GM21737 (cell line): ENCODE results near the gene CAPN13.

ENCODE experiments used
- ATAC-seq: cut with Tn5 transposase; IDR thresholded peaks from one replicate; pipeline ENCODE4 v1.9.1; 2021; ENCODE audit warnings: mild to moderate bottlenecking, moderate library complexity; ENCODE audit not compliant: unreplicated experiment

CAPN13 gene

DNA sequence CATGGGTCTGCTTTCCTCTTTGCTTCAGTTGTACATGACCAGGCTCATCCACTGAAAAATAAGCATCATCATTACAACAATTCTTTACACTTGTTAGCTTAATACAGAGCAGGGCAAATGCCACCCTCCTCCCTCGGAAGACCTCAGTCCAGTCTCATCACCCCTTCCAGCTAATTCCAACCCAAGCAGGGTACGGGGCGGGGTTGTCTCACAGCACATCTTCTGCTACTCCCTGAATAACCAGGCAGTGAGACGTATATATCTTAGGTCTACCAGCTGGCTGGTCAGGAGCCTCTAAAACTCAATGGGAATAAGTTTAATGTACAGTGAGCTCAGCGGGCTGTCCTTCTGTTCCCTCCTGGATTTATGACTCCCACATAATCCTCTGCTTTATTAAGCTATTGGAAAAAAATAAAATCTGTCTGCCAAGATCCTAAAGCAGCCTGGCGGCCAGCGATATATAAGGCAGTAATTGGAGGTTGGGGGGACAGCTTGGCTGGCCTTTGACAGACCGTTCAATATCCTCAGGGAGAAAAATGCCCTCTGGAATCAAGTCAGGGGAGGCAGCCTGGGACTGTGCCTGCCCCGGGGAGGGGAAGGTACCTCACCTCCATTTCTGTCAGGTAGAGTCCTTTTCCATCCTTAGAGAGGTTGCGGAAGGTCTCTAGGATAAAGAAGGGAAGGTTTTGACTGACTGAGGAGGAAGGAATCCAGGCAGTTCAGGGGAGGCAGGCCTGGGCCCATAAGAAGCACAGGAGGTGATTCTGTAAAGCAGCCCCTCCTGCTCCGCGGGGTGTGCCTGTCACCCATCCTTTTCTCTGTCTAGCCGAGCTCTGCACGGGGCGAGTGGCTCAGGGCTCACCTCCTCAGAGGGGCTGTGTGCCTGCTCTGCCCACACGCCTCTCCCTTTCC lies 76.3 kb downstream of the CAPN13 start:
- no peak for ATAC-seq

- no peak for ATAC-seq
These were observed 78.2 kb downstream of the CAPN13 start for GRCh38 chr2:30729031-30729430.

- no peak for ATAC-seq
These were observed 84.1 kb downstream of the CAPN13 start for GRCh38 chr2:30722936-30723725.

GRCh38 chr2:30721668-30722647 lies 85.3 kb downstream of the CAPN13 start:
- ATAC-seq, result no peak

DNA sequence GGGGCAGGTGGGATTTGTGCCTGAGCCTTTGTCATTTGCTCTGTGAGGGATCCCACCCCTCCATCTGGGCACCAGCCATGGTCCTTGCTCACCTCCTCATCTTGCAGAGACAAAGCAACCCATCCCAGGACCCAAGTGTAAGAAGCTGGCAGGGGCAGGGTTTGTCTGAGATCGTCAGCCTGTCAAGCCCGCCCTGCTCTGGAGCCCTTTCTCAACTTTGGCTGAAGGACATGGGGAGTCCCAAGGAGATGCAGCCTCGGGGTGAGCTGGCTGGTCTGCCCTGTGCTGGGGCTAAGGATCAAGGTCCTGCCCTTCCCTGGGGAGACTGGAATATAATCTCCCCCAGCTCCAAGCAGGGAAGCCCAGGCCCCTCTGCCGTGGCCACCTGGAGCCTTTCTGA lies 86.0 kb downstream of the CAPN13 start:
- no peak for ATAC-seq

- no peak for ATAC-seq
These were observed 90.1 kb downstream of the CAPN13 start for GRCh38 chr2:30717081-30717650.

DNA sequence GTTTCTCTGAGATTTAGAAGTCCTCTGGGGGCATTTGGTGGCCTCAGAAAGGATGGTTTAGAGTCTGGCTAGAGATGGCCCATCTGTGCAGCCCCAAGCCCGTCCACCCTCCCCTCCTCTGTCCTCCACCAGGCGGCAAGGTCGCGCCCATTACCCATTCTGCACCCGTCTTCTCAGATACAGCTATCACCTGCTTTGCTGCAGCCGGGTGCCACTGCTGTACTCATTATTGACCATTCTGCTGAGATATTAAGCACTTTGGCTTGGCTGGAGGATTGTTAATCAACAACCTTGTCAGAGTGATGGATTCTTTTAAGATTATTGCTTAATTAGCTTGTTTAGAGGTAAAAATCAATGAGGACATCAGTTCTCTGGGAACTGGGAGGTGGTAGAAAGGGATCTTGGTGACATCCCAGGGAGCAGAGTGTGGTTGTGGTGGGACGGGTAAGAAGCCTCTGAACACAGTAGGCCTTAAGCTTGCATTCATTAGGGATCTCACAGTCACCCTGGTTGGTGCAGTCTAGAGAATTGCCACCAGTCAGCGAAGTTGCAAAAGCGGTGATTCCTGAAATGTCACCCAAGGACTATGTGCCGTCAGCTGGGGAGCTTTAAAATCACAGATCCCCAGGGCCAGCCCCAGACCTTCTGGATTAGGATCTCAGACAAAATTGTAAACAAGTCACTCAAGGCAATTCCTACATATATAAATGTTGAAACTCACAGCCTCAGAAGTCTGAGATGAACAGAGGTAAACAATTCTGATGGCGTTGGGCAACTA lies 90.9 kb downstream of the CAPN13 start:
- no peak for ATAC-seq

DNA sequence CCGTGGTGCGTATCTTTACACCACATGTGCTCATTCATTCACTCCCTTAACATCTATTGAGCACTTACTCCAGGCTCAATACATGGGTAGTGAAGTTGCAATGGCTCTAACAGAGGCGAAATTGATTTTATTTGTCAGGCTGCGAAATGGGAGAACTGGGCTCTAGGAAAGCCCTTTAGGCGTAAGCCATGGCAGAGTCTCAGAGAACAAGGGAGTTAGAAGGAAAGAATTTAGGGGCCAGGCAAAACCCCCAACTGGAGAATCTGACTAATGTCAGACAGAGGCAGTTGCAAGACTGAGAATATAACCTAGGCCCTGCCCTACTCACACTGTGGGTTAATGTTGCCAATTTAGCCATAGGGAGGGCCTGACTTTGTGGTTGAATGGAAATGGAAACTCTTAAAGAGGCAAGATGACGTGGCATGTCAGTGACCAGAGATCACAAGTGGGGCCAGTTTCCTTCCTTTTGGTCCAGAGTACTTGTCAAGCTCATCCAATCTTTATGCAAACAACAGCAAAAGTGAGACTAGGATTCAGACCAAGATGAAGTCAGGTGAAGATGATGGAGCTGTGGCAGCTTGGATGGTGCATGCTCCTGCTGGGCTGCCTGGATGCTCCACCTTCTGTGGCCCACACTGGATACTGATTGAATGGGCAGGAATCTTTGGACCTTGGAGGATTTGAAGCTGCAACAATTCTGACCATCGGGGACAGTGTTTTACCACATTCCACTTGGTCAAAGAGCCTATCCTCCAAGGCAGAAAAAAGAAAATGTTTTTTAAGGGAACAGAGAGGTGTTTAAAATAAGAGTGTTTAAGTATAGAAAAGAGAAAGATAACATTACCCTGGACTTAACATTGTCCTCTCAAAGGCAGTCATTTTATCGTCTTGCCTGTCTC lies 92.2 kb downstream of the CAPN13 start:
- no peak for ATAC-seq

DNA sequence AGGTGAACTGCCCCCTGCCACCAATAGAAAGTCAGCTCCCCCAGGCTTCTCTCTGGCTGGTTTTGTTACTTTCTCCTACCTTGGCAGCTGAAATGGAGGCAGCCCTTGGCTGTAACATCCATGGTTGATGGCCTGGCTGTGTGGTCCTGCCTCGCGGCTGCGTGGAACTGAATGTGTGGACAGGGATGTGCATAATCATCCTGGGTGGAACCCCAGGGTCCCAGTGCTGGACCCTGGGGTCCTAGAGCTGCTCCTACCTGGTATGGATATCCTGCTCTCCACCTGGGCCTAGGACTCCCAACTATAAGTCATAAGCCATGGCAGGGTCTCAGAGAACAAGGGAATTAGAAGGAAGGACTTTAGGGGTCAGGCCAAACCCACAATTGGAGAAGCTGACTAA lies 93.5 kb downstream of the CAPN13 start:
- ATAC-seq, result no peak

DNA sequence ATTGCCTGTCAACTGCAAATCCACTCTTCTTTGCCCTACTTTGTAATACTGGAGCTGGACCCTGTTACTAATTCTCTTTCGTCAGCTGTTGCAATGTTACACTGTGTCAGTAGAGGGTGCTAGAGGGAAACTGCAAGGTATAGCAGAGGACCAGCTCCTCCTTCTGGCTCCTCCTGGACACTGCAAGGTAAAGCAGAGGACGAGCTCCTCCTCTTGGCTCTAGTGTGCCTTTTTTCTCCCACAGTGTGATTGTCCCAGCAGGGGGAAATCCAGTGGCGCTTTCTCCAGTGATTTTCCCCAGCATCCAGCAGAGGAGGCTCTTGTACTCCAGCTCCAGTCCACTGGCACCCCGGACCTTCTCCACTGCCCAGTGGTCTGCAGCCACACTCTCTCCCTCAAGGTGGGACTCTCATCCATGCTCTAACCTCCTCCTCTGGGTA lies 95.6 kb downstream of the CAPN13 start:
- ATAC-seq, result peak; percentile 76

GRCh38 chr2:30710461-30710860 lies 96.8 kb downstream of the CAPN13 start:
- ATAC-seq, result no peak

GRCh38 chr2:30710016-30710415 lies 97.2 kb downstream of the CAPN13 start:
- no peak for ATAC-seq

DNA sequence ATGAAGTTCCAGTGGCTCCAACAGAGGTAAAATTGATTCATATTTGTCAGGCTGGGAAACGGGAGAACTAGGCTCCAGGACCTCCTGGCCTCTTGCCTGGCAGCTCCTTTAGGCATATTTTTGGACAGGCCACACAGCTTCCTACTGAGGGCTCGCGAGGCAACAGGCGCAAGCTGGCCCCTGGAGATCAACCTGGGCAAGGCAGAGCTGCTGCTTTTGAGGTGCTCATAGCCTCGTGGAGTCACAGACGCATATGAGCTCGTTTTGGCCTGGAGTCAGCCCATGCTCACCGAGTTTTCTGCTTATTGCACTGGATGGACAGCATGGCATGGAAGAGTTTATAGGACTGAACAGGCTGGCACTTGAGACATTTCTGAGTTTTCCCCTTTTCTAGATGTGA lies 97.7 kb downstream of the CAPN13 start:
- ATAC-seq, result no peak

DNA sequence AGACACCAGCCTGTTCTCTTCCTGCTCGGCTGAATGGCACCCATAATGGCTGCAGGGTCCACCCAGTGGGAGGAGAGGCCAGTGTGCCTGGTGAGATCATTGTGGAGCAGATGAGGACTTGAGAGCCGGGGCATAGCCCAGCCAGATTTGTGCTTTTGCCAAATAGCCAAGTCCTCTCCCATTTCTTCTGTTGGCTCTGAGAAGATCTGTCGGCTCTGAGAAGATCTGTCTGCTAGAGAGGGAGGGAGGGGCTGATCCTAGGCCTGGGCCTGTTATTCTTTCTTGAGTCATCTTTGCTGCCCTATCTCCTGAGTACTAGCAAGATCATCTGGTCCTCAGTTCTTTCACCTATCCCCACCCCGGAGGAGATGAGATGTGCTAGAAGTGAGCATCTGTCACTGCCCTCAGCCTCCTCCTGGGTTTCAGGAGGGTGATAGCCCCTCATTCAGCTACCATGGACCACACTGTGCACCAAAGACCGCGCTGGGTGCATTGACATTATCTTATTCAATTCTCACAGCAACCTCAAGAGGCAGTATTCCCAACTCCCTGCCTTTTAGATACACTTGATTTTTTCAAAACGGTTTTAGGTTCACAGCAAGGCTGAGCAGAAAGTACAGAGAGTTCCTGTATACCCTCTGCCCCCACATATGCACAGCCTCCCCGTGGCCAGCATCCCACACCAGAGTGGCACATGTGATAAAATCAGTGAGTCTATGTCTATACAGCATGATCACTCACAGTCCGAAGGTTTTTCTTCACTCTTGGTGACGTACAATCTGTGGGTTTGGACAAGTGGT lies 98.6 kb downstream of the CAPN13 start:
- no peak for ATAC-seq

DNA sequence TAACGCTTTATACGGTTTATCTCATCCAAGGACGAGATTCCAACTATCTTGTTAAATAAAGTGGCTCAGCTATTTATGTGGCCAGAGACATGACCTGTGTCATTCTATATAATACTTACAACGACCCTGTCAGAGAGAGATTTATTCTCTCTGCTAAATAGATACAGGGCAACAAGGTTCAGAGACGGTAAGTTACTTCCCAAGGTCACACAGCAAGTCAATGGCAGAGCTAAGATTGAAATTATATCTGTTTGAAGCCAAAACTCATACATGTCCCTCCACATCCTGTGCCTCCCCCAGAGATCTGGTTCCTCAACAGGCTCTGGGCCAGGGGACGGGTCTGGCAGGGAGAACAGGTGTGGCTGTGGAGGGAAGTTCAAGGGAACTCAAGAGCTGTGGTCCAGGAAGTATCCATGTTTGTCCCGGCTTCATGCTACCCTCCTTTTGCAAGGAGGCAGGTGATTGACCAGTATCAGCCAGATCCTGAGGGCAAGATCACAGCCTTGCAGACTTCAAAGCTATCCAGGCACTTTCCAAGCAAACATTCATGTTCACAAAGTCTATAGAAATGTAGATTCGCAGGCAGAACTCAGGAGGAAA lies 99.8 kb downstream of the CAPN13 start:
- ATAC-seq, result no peak

- ATAC-seq, result no peak
These were observed 100.5 kb downstream of the CAPN13 start for GRCh38 chr2:30706534-30707303.
